HT1080 (cell line): ENCODE data around the gene SACS. TPM values are rescaled to one million over a fixed set of nuclear protein-coding genes. Genes with fewer than 3 reads are reported as not detected.

Source experiments
- DNase-seq: peaks from one replicate; pipeline ENCODE4 v3.0.0-alpha.2; 2015; ENCODE audit warnings: low read depth
- polyA plus RNA-seq, 2 experiments: library from polyadenylated mRNA; depleted of rRNA; stranded (reverse); fragments of >200 nt; gene quantifications; 2 replicates each; pipeline ENCODE4 v1.2.3, GENCODE V29; 2015
- total RNA-seq: library from RNA; depleted of rRNA; stranded (reverse); fragments of >200 nt; shearing (Covaris generic); gene quantifications from 2 replicates; pipeline ENCODE4 v1.2.3, GENCODE V29; 2014; rRNA removed

SACS gene
- 56.0 and 73.0 TPM in 2 replicates for total RNA-seq
- 17.8 and 27.7 TPM in 2 replicates for polyA plus RNA-seq (2015; cell fraction: cytosol; rRNA removed)
- 74.5 and 83.0 TPM in 2 replicates for polyA plus RNA-seq (2015; cell fraction: nucleus; rRNA removed)

- DNase-seq = peak; percentile 52
These were observed at the start of gene SACS for GRCh38 chr13:23433171-23434153. Gene SACS (minus strand): TSS chr13:23433702. CDS start chr13:23411239, 22,463 bp downstream.

DNA sequence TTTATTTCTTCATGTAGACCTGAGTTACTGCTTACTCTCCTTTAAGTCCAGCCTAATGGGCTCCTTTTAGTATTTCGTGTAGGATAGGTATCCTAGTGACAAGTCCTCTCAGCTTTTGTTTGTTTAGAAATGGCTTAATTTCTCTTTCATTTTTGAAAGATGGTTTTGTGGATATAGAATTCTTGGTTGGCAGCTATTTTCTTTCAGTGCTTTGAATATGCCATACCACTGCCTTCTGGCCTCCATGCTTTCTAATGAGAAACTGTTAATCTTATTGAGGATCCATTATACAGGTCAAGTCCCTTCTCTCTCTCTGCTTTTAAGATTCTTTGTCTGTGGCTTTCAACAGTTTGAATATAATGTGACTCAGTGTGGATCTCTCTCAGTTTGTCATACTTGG is 46.8 kb upstream of the SACS start:
- DNase-seq = no peak

DNA sequence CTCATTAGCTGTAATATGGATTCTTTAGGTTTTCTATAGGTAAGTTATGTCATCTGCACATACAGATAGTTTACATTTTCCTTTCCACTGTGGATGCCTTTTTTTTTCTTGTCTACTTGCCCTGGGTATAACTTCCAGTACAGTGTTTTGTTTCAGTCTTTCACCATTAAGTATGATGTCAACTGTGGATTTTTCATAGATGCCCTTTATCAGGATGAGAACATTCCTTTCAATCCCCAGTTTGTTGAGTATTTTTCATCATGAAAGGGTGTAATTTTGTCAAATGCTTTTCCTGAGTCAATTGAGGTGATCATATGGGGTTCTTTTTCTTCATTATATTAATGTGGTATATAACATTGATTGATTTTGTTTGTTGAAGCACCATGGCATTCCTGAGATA is 43.6 kb upstream of the SACS start:
- DNase-seq = no peak

DNA sequence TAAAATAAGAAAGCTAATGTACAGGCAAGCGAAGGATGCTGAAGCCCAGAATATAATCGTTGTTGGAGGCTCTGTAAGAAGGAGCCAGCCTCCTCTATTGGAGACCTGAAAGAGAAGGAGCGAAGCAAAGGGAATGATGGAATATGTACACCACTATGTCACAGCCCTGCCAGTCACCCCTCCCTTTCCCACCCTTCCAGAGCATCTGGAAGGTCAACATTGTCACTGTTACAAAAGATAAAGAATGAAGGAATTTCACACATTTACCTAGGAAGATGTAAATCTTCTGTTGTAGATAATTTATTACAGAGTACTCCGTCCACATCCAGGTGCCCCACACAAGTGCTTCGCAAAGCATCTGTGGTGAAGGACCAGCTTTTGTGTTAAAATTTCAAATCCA is 39.7 kb upstream of the SACS start:
- no peak for DNase-seq

DNA sequence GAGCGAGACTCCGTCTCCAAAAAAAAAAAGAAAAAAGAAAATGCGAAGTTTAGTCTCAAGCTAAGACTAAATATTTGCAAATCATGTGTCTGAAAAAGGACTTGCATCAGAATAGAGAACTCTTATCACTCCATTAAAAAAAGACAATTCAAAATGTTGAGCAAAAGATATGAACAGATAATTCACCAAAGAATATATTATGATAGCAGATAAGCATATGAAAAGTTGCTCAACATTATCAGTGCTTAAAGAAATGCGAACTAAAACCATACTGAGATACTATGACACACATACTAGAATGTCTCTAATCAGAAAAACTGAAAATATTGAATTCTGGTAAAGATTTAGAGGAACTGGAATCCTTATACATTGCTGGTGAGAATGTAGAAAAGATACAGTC is 38.7 kb upstream of the SACS start:
- DNase-seq = no peak

GRCh38 chr13:23470790-23471614 is 37.5 kb upstream of the SACS start:
- no peak for DNase-seq

DNA sequence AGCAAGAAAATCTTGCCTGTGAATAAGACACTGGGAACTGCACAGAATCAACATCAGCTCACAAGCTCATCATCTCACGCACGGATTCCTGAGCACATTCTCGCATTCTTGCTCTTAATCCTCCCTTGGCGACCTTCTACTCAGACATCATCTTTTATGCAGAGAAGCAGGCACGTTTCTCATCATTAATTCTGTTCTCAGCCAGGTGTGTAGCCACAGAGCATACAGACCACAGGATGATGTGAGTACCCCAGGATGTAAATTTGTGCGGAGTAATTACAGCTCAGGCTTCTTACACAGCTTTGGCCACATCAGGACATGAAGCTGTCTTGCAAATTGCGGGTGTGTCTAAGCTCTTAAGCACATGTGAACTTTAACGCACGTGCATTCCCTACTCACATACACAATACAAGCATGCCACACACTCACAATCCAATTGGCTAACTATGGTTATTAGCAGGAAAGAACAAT is 36.5 kb upstream of the SACS start:
- DNase-seq = no peak

GRCh38 chr13:23468811-23469210 is 35.3 kb upstream of the SACS start:
- DNase-seq = no peak

DNA sequence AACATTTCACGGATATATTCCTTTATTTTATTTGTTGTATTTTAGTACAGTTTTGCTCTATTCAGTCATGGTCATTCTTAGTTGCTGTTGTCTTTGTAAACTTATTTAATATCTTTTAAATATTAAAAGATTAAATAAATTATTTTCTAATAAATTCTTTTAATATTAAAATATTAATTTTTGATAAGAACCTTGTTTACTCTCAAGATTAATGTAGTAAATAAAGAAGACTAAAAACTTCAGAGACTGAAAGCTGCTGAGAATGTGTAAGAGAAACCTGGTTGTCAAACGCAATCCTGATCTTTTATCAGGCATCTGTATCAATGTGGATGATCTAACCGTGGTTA is 34.4 kb upstream of the SACS start:
- no peak for DNase-seq

- DNase-seq = no peak
These were observed 33.8 kb upstream of the SACS start for GRCh38 chr13:23467048-23467931.

GRCh38 chr13:23466144-23467002 is 32.9 kb upstream of the SACS start:
- DNase-seq = peak; percentile 72

- no peak for DNase-seq
These were observed 30.2 kb upstream of the SACS start for GRCh38 chr13:23463661-23464060.

GRCh38 chr13:23462815-23463559 is 29.5 kb upstream of the SACS start:
- DNase-seq = no peak

DNA sequence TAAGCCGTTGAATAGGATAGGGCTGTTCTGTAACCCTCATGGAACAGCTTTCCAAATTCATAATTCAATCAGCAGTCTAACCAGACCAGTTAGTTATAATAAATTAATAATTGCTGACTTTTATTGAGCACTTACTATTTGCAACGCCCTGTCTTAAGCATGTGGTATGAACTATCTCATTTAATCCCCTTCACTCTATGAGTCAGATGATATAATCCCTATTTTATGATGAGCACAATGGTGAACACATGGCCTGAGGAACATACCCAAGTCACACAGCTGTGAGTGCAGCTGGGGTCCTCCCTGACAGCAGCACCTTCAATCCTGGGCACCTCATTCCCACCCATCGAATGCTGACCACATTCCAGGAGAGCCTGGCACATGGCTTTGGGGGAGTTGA is 28.0 kb upstream of the SACS start:
- DNase-seq = no peak

DNA sequence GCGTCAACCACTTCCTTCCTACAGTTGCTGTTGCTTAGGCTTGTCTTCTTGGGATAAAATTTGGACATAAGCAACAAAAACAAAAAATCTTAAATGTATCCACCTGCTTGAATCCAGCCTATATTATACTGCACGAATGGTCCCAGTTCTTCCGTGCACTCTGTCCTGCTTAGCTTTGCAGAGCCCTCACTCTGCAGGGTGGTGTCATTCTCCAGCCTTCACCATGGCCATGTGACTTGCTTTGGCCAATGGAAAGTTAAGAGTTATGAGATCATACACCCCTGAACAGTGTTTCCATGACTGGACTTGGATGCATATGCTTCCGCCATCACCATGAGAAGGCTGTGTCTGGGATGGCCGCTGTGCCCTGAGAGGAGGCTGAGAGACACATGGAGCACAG is 27.4 kb upstream of the SACS start:
- no peak for DNase-seq

- no peak for DNase-seq
These were observed 26.8 kb upstream of the SACS start for GRCh38 chr13:23460309-23460708.

GRCh38 chr13:23458989-23459388 is 25.5 kb upstream of the SACS start:
- no peak for DNase-seq

GRCh38 chr13:23456437-23457210 is 23.1 kb upstream of the SACS start:
- no peak for DNase-seq
